ENCODE results near the gene PARD3. TPM values are rescaled to one million over a fixed set of nuclear protein-coding genes. Genes with fewer than 3 reads are reported as not detected.

PARD3 gene
- total and polyA plus RNA-seq, 10 of the 15 experiments (the other 5 are each of a cell fraction or from before 2014, with no cell fraction given): 2.6 to 43.1 (median 13.9) TPM

DNA sequence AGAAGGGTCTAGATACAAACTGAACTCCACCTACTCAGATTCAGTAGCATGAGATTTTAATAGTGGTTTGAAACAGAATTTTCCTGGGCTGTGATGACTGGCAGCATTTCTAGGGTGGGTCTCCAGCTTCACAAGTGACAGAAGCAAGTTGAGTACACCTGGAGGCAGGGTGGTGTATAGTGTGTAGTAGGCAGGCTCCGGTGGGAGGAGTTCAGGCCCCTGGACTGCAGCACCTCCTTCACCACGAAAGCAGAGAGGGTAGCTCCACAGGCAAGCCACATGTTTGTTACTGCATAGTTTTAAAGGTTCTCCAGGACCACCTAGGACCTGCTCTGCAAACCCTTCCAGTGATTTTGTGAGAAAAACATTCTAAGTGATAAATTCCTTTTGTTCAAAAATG lies 347.2 kb downstream of the PARD3 start (continued):
- TF ChIP-seq, protein P1, sequence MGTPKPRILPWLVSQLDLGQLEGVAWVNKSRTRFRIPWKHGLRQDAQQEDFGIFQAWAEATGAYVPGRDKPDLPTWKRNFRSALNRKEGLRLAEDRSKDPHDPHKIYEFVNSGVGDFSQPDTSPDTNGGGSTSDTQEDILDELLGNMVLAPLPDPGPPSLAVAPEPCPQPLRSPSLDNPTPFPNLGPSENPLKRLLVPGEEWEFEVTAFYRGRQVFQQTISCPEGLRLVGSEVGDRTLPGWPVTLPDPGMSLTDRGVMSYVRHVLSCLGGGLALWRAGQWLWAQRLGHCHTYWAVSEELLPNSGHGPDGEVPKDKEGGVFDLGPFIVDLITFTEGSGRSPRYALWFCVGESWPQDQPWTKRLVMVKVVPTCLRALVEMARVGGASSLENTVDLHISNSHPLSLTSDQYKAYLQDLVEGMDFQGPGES (IDR thresholded peaks at IDR 0.05): no peak
- no peak for TF ChIP-seq ATF7 (IDR thresholded peaks at IDR 0.05; ENCODE audit: low read depth)
- TF ChIP-seq NFYB (IDR thresholded peaks at IDR 0.05; ENCODE audit: insufficient read depth, low read depth, low read length): no peak
- no peak for TF ChIP-seq ZNF207 (IDR thresholded peaks at IDR 0.05; ENCODE audit: borderline replicate concordance)
- no peak for TF ChIP-seq NBN (IDR thresholded peaks at IDR 0.05)
- no peak for TF ChIP-seq MYB (IDR thresholded peaks at IDR 0.05; ENCODE audit: borderline replicate concordance, low read depth, low read length)
- no peak for TF ChIP-seq SUZ12 (IDR thresholded peaks at IDR 0.05; ENCODE audit: unreplicated experiment)
- TF ChIP-seq POU2F2 (IDR thresholded peaks at IDR 0.05; ENCODE audit: borderline replicate concordance, low read depth, low read length): no peak
- TF ChIP-seq, protein P2, sequence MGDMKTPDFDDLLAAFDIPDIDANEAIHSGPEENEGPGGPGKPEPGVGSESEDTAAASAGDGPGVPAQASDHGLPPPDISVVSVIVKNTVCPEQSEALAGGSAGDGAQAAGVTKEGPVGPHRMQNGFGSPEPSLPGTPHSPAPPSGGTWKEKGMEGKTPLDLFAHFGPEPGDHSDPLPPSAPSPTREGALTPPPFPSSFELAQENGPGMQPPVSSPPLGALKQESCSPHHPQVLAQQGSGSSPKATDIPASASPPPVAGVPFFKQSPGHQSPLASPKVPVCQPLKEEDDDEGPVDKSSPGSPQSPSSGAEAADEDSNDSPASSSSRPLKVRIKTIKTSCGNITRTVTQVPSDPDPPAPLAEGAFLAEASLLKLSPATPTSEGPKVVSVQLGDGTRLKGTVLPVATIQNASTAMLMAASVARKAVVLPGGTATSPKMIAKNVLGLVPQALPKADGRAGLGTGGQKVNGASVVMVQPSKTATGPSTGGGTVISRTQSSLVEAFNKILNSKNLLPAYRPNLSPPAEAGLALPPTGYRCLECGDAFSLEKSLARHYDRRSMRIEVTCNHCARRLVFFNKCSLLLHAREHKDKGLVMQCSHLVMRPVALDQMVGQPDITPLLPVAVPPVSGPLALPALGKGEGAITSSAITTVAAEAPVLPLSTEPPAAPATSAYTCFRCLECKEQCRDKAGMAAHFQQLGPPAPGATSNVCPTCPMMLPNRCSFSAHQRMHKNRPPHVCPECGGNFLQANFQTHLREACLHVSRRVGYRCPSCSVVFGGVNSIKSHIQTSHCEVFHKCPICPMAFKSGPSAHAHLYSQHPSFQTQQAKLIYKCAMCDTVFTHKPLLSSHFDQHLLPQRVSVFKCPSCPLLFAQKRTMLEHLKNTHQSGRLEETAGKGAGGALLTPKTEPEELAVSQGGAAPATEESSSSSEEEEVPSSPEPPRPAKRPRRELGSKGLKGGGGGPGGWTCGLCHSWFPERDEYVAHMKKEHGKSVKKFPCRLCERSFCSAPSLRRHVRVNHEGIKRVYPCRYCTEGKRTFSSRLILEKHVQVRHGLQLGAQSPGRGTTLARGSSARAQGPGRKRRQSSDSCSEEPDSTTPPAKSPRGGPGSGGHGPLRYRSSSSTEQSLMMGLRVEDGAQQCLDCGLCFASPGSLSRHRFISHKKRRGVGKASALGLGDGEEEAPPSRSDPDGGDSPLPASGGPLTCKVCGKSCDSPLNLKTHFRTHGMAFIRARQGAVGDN (IDR thresholded peaks at IDR 0.05): no peak

Measured in GM12878 (cell line).